Epidermal melanocyte (primary cell): ENCODE measurements around the gene AFMID.
"Not testable (repeated sequence)": the region's sequence is repeated elsewhere in the genome, so short reads cannot be mapped to it uniquely, and the experiment has no call there.

Source experiments
- DNase-seq: peaks from one replicate; pipeline ENCODE4 v3.0.0; 2011; ENCODE audit warnings: low spot score; ENCODE audit not compliant: insufficient read length

The AFMID gene, protein sequence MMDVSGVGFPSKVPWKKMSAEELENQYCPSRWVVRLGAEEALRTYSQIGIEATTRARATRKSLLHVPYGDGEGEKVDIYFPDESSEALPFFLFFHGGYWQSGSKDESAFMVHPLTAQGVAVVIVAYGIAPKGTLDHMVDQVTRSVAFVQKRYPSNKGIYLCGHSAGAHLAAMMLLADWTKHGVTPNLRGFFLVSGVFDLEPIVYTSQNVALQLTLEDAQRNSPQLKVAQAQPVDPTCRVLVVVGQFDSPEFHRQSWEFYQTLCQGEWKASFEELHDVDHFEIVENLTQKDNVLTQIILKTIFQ

GRCh38 chr17:78186692-78187595 lies at the start of gene AFMID, which contains the start of gene TK1:
AFMID (plus strand) TSS chr17:78187362; CDS start chr17:78187371, 9 bp downstream.
TK1 (minus strand) TSS chr17:78187052; CDS start chr17:78186994, 58 bp downstream.
- DNase-seq: peak; percentile 99

GRCh38 chr17:78137392-78138203 lies 49.6 kb upstream of the AFMID start:
- DNase-seq: no peak

GRCh38 chr17:78138204-78139060 lies 48.7 kb upstream of the AFMID start:
- DNase-seq: no peak

GRCh38 chr17:78139861-78140168 lies 47.3 kb upstream of the AFMID start:
- not testable (repeated sequence) for DNase-seq

DNA sequence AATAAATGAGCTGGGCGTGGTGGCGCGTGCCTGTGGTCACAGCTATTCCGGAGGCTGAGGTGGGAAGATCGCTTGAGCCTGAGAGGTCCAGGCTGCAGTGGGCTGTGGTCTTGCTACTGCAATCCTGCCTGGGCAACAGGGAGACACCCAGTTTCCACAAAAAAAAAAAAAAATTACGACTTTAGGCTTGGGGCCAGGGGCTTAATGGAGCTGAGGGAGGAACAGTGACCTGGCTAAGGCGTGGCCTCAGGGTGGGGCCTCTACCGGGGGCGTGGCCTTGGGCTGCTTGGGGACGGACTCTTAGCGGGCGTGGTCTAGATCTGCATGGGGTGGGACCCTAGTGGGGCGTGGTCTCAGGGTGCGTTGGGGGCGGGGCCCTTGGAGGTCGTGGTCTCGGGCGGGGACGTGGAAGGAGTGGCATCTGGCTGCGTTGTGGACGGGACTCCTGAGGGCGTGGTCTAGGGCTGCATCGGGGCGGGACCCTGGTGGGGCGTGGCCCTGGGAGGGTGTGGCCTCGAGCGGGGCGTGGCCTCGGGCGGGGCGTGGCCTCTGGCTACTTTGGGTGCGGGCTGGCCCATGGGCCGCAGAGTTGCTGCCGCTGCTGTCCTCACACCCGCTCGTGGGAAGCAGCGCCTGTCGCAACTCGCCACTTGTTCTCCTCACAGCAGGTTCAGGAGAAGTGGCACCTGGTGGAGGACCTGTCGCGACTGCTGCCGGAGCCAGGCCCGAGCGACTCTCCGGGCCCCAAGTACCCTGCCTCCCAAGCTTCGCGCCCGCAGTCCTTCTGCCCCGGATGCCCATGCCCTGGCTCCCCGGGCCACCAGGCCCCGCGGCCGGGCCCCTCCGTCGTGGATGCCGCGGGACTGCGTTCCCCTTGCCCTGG lies 46.8 kb upstream of the AFMID start:
- DNase-seq: no peak

DNA sequence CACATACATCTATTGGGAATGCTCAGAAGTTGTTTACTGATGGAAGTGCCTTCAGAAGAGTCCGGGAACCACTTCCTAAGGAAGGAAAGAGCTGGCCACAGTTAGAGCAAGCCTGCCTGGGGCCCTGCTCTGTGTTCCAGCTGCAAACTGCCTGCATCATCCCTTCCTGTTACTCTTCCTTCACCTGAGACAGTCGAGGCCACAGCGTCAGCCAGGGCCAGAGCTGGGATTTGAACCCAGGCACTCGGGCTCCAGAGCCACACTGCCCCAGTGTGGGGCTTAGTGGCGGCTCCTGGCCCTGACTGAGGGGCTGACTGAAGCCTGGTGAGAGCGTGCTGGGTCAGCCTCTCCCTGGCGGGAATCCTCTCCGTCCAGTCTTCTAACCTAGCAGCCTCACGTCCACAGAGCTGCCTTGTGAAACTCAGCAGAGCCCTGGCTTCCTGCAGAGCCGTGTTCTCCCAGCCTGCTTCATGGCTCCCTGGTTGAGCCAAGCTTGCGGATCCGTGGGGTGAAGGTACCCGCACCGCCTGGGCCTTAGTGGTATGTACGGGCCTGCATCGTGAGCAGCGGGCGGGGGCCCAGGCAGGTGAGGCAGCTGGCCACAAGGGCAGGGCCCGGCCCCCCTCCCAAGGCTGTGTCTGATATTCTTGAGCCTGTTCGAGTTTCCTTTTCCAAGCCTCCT lies 45.6 kb upstream of the AFMID start:
- no peak for DNase-seq

- DNase-seq: no peak
Observed at GRCh38 chr17:78142119-78142861, 44.9 kb upstream of the AFMID start.

DNA sequence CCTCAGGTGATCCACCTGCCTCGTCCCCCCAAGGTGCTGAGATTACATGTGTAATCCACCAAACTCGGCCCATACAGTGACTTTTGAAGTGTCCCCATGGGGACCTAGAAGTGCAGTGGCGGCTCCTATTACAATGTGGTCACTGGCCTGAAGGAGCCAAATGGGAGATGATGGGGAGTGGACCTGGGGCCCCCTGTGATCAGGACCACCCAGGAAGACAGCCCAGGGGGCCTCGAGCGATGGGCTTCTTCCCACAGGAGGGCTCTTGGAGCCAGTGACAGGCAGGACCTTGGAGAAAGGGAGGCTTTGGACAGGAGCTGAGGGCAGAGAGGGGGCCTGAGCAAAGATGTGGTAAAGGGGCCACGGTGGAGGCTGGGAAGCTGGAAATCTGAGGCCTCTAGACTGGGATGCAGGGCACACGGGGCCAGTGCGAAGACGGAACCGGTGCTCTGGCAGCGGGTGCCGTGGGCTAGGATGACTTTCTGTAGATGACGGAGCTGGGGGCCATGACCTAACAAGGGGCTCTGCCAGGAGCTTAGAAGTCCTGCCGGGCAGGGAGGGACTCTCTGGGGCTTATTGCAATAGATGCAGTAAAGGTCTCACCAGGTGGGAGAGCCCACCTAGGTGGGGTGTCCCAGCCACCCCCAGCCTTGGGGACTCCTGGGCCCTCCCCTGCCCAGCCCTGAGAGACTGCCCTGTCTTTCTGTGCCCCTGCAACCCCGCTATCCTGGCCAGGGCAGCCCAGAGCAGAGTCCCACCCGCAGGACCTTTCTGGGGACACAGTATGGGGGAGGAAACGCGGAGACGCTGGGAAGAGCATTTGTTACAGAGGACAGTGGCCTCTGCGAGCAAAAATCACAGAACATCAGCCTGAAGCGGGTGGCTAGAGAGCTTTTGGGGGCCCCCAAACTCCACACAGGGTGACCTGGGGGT lies 43.7 kb upstream of the AFMID start:
- no peak for DNase-seq

GRCh38 chr17:78144147-78144719 lies 42.9 kb upstream of the AFMID start:
- DNase-seq: no peak

GRCh38 chr17:78144736-78145641 lies 42.2 kb upstream of the AFMID start:
- DNase-seq: no peak

DNA sequence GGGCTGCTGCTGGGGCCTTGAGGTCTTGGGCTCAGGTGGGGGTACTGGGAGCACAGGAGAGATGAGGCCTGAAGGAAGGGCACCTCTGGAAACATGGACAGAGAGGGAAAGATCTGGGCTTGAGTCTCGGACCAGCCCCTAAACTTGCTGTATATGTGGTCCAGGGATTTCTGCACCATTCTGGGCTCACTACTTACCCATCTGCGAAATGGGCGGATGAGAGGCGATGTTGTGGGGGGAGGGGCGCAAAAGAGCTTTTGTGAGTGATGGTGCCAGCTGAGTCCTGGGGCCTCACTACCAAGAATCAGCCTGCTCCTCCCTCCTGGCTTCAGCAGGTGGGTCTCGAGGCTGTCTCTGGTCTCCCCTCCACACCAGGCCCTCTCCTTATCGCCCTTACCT lies 40.7 kb upstream of the AFMID start:
- no peak for DNase-seq

GRCh38 chr17:78146881-78147280 lies 40.3 kb upstream of the AFMID start:
- DNase-seq: no peak

DNA sequence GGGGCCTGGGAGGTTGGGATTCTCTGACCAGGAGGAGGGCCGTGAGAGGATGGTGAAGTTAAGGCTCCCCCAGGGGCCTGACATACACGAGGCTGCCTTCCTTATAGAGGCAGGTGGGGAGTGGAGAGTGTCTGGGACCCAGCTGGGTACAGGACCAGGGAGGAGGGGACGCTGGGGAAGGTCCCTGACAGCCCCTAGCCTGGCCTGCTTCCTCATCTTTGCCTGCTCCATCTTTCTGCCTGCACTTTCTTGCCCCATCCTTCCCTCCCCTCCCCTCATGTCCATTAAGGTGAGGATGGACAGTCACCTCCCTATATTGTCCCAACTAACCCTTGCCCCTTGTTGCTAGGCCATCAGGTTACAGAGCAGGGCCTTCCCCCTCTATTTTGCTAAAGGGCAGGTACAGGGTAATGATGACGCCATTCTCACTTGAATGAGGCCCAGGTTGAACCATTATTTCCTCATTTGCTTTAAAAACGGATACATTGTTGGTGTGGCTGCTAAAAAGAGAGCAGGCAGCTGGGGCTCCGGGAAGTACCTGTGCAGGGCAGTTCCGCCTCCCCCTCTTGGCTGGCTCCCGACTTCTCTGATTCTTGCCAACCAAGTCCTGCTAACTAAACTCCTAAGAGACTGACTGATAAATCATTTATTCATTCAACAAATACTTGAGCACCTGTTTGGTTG lies 39.7 kb upstream of the AFMID start:
- DNase-seq: no peak

DNA sequence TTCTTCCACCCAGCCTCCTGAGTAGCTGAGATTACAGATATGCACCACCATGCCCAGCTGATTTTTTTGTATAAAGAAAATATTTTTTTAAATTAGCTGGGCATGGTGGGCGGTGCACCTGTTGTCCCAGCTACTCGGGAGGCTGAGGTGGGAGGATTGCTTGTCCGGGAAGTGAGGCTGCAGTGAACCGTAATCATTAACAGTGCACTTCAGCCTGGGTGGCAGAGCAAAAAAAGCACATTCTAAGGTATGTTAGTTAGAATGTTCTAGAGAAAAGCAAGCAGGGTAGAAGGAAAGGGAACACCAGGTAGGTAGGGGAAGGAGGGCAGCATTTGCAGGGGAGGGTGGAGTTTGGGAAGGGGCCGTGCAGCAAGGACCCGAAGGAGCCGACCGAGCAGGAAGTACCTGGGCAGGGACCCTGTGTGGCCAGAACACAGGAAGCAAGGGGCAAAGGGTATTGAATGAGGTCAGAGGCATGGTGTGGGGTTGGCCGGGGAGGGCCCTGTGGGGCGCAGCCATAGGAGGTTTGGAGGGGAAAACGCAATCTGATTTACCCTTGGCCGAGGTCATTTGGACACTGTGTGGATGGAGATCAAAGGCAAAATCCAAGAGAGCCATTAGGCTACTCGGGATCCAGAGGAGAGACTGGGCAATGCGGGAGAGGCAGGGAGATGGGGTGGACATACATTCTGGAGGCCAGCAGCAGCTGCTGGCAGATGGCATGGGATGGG lies 38.7 kb upstream of the AFMID start:
- DNase-seq: no peak

- no peak for DNase-seq
Observed at GRCh38 chr17:78151514-78152008, 35.6 kb upstream of the AFMID start.
